Inferior parietal cortex (tissue), 1 donor: Measurements from ENCODE around the gene PSMG3.

ENCODE experiments used
- DNase-seq: peaks from one replicate; pipeline ENCODE4 v3.0.0-alpha.2; 2016; ENCODE audit errors: extremely low spot score

PSMG3 gene

GRCh38 chr7:1544896-1545416, 24.9 kb downstream of the PSMG3 start:
- no peak for DNase-seq

- DNase-seq, result no peak
These were observed 25.5 kb downstream of the PSMG3 start for GRCh38 chr7:1544178-1544895.

GRCh38 chr7:1543826-1544177, 26.0 kb downstream of the PSMG3 start:
- DNase-seq, result no peak

GRCh38 chr7:1542841-1543747, 26.7 kb downstream of the PSMG3 start:
- DNase-seq, result no peak

GRCh38 chr7:1542329-1542728, 27.5 kb downstream of the PSMG3 start:
- no peak for DNase-seq

- DNase-seq, result no peak
These were observed 28.2 kb downstream of the PSMG3 start for GRCh38 chr7:1541431-1542162.

GRCh38 chr7:1540776-1541271, 29.0 kb downstream of the PSMG3 start:
- DNase-seq, result no peak

- no peak for DNase-seq
These were observed 29.7 kb downstream of the PSMG3 start for GRCh38 chr7:1539882-1540775.

GRCh38 chr7:1539181-1539881, 30.5 kb downstream of the PSMG3 start:
- no peak for DNase-seq

- no peak for DNase-seq
These were observed 31.2 kb downstream of the PSMG3 start for GRCh38 chr7:1538544-1539180.

- DNase-seq, result peak; percentile 82
These were observed 32.1 kb downstream of the PSMG3 start for GRCh38 chr7:1537535-1538412.

GRCh38 chr7:1536743-1537534, 32.9 kb downstream of the PSMG3 start:
- DNase-seq, result peak; percentile 43

- no peak for DNase-seq
These were observed 33.4 kb downstream of the PSMG3 start for GRCh38 chr7:1536455-1536742.

GRCh38 chr7:1535701-1536454, 34.0 kb downstream of the PSMG3 start:
- DNase-seq, result no peak

- DNase-seq, result no peak
These were observed 34.8 kb downstream of the PSMG3 start for GRCh38 chr7:1535100-1535458.

GRCh38 chr7:1534330-1535099, 35.3 kb downstream of the PSMG3 start:
- DNase-seq, result no peak
